Measurements from ENCODE around the gene PRX. TPM values are rescaled to one million over a fixed set of nuclear protein-coding genes. Genes with fewer than 3 reads are reported as not detected.
A peak's percentile ranks its signal among the peaks of the same experiment; 100 is the strongest.

PRX gene
- total and polyA plus RNA-seq, 2 of the 13 experiments (the other 11 are each of a cell fraction or from before 2014, with no cell fraction given) = 0.66 TPM

DNA sequence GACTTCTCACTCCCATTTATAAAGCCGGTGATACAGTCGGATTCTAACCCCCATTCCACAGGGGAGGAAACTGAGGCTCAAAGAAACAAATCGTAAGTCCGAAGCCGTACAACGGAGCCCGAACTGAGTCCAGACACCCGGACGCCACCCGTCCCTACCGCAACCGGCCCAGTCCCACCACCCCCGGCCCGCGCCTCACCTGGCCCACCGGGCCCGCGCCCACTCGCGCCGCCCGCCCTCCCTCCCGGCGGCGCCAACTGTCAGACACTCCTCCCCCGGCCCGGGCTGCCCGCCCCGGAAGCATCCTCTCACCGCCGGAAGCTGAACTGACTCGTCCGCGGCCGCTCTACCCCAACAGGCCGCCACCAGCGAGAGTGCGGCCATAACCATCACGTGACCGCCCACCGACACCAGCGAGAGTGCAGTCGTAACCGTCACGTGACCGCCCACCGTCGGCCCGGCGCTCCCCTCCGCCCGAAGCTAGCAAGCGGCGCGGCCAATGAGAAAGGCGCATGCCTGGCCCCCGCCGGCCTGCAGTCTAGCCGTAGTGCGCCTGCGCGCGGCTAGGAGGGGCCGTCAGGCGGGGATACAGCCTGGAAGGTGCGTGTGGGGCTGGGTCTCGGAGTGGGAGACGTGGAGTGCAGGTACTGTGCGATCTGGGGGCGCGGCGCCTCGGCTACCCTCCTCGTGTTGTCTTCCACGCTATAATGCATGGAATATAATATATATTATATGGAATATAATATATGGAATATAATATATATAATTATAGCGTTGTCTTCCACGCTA lies 64.9 kb downstream of the PRX start, which contains the start of the genes C19orf47 and PLD3 (continued):
- TF ChIP-seq, protein P1, sequence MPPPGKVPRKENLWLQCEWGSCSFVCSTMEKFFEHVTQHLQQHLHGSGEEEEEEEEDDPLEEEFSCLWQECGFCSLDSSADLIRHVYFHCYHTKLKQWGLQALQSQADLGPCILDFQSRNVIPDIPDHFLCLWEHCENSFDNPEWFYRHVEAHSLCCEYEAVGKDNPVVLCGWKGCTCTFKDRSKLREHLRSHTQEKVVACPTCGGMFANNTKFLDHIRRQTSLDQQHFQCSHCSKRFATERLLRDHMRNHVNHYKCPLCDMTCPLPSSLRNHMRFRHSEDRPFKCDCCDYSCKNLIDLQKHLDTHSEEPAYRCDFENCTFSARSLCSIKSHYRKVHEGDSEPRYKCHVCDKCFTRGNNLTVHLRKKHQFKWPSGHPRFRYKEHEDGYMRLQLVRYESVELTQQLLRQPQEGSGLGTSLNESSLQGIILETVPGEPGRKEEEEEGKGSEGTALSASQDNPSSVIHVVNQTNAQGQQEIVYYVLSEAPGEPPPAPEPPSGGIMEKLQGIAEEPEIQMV (CRISPR knock-in tag; IDR thresholded peaks at IDR 0.05; ENCODE audit: low read depth) = peak; percentile 68; the same call in 1 of the 2 replicates
- TF ChIP-seq SRF (IDR thresholded peaks at IDR 0.05; ENCODE audit: low read depth, low read length) (no peak), ZNF607 (CRISPR knock-in tag; IDR thresholded peaks at IDR 0.05; ENCODE audit: borderline replicate concordance) (0 out of 2 replicates have a peak, but pooled peaks have one; percentile 23), HNRNPLL (IDR thresholded peaks at IDR 0.05; ENCODE audit: low read depth, low read length, poor library complexity, severe bottlenecking) (peak; percentile 76), TCF12 (IDR thresholded peaks at IDR 0.05) (no peak), TCF12 (CRISPR knock-in tag; IDR thresholded peaks at IDR 0.05) (no peak), ZKSCAN5 (CRISPR knock-in tag; IDR thresholded peaks at IDR 0.05) (no peak), MYC (CRISPR knock-in tag; IDR thresholded peaks at IDR 0.05; ENCODE audit: borderline replicate concordance) (peak; percentile 79; the same call in 1 of the 2 replicates), KAT7 (CRISPR knock-in tag; IDR thresholded peaks at IDR 0.05; ENCODE audit: borderline replicate concordance) (no peak; the same call in 1 of the 2 replicates), SMARCE1 (IDR thresholded peaks at IDR 0.05; ENCODE audit: borderline replicate concordance) (no peak), ZNF672 (CRISPR knock-in tag; IDR thresholded peaks at IDR 0.05) (no peak), ZNF101 (CRISPR knock-in tag; IDR thresholded peaks at IDR 0.05; ENCODE audit: borderline replicate concordance, low read depth) (no peak)
- TF ChIP-seq, protein P2, sequence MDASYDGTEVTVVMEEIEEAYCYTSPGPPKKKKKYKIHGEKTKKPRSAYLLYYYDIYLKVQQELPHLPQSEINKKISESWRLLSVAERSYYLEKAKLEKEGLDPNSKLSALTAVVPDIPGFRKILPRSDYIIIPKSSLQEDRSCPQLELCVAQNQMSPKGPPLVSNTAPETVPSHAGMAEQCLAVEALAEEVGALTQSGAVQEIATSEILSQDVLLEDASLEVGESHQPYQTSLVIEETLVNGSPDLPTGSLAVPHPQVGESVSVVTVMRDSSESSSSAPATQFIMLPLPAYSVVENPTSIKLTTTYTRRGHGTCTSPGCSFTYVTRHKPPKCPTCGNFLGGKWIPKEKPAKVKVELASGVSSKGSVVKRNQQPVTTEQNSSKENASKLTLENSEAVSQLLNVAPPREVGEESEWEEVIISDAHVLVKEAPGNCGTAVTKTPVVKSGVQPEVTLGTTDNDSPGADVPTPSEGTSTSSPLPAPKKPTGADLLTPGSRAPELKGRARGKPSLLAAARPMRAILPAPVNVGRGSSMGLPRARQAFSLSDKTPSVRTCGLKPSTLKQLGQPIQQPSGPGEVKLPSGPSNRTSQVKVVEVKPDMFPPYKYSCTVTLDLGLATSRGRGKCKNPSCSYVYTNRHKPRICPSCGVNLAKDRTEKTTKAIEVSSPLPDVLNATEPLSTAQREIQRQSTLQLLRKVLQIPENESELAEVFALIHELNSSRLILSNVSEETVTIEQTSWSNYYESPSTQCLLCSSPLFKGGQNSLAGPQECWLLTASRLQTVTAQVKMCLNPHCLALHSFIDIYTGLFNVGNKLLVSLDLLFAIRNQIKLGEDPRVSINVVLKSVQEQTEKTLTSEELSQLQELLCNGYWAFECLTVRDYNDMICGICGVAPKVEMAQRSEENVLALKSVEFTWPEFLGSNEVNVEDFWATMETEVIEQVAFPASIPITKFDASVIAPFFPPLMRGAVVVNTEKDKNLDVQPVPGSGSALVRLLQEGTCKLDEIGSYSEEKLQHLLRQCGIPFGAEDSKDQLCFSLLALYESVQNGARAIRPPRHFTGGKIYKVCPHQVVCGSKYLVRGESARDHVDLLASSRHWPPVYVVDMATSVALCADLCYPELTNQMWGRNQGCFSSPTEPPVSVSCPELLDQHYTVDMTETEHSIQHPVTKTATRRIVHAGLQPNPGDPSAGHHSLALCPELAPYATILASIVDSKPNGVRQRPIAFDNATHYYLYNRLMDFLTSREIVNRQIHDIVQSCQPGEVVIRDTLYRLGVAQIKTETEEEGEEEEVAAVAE (CRISPR knock-in tag; IDR thresholded peaks at IDR 0.05; ENCODE audit: borderline replicate concordance) = peak; percentile 1; the same call in 1 of the 2 replicates
- TF ChIP-seq, protein P3, sequence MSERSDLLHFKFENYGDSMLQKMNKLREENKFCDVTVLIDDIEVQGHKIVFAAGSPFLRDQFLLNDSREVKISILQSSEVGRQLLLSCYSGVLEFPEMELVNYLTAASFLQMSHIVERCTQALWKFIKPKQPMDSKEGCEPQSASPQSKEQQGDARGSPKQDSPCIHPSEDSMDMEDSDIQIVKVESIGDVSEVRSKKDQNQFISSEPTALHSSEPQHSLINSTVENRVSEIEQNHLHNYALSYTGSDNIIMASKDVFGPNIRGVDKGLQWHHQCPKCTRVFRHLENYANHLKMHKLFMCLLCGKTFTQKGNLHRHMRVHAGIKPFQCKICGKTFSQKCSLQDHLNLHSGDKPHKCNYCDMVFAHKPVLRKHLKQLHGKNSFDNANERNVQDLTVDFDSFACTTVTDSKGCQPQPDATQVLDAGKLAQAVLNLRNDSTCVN (CRISPR knock-in tag; IDR thresholded peaks at IDR 0.05; ENCODE audit: borderline replicate concordance) = peak; percentile 51; the same call in 1 of the 2 replicates
- TF ChIP-seq, protein P4, sequence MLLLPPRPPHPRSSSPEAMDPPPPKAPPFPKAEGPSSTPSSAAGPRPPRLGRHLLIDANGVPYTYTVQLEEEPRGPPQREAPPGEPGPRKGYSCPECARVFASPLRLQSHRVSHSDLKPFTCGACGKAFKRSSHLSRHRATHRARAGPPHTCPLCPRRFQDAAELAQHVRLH (CRISPR knock-in tag; IDR thresholded peaks at IDR 0.05; ENCODE audit: borderline replicate concordance, low read depth) = peak; percentile 75; the same call in 1 of the 2 replicates
- TF ChIP-seq, protein P5, sequence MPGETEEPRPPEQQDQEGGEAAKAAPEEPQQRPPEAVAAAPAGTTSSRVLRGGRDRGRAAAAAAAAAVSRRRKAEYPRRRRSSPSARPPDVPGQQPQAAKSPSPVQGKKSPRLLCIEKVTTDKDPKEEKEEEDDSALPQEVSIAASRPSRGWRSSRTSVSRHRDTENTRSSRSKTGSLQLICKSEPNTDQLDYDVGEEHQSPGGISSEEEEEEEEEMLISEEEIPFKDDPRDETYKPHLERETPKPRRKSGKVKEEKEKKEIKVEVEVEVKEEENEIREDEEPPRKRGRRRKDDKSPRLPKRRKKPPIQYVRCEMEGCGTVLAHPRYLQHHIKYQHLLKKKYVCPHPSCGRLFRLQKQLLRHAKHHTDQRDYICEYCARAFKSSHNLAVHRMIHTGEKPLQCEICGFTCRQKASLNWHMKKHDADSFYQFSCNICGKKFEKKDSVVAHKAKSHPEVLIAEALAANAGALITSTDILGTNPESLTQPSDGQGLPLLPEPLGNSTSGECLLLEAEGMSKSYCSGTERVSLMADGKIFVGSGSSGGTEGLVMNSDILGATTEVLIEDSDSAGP (CRISPR knock-in tag; IDR thresholded peaks at IDR 0.05; ENCODE audit: borderline replicate concordance) = peak; percentile 89
- TF ChIP-seq, protein P6, sequence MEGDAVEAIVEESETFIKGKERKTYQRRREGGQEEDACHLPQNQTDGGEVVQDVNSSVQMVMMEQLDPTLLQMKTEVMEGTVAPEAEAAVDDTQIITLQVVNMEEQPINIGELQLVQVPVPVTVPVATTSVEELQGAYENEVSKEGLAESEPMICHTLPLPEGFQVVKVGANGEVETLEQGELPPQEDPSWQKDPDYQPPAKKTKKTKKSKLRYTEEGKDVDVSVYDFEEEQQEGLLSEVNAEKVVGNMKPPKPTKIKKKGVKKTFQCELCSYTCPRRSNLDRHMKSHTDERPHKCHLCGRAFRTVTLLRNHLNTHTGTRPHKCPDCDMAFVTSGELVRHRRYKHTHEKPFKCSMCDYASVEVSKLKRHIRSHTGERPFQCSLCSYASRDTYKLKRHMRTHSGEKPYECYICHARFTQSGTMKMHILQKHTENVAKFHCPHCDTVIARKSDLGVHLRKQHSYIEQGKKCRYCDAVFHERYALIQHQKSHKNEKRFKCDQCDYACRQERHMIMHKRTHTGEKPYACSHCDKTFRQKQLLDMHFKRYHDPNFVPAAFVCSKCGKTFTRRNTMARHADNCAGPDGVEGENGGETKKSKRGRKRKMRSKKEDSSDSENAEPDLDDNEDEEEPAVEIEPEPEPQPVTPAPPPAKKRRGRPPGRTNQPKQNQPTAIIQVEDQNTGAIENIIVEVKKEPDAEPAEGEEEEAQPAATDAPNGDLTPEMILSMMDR (CRISPR knock-in tag; IDR thresholded peaks at IDR 0.05) = peak; percentile 21

Measured in HepG2 (cell line).